Heart left ventricle (tissue), 13 donors: ENCODE data around the gene TSC22D4.

Experiments
- POLR2A ChIP-seq, 2 donors: fragments of 450-650 bp; IDR thresholded peaks; one replicate each; pipeline ENCODE4 v1.6.1; 2017; ENCODE audit warnings: antibody characterized with exemption in 2 of 2, mild to moderate bottlenecking in 2 of 2, moderate library complexity in 2 of 2
- TF ChIP-seq, protein P1 (sequence below), 12 donors: fragments of 200-600 bp; sonication (generic) in 4 of 12; IDR thresholded peaks; one replicate each; pipeline versions ENCODE4 v1.5.0 to v1.8.0; 2018 to 2022; ENCODE audit warnings: antibody characterized with exemption in 12 of 12, mild to moderate bottlenecking in 5 of 12
- donor health status: ischemic (EF 13 %, LVEDD 7.1; RV severe dilation, severe dysfunction).
- donor health status: DM: no; HTN: yes; CAD: no.
- donor health status: DM: no; HTN: no; CAD: no.
- donor health status: ischemic (EF 25% LVEDD 6.9; RV normal size, moderate dysfunction).
- donor health status: ischemic (EF 25% LVEDD 5.7; RV mildly dilated, moderate dysfunction).
- donor health status: ischemic (EF 35%, LVEDD 5.7; RV mildly dilated, moderate dysfunction).
- donor health status: nonischemic (EF 11% LVEDD 7.7; RV severe dilation, severe dysfunction).
- donor health status: DM: yes; HTN: yes; CAD: no.
- donor health status: PGD.
- donor health status: ischemic (EF 29% LVEDD 5.4; RV normal size, mild dysfunction).
- donor health status: nonischemic (EF 23%, LVEDD 6.1; RV moderate dilation, normal function).

DNA sequence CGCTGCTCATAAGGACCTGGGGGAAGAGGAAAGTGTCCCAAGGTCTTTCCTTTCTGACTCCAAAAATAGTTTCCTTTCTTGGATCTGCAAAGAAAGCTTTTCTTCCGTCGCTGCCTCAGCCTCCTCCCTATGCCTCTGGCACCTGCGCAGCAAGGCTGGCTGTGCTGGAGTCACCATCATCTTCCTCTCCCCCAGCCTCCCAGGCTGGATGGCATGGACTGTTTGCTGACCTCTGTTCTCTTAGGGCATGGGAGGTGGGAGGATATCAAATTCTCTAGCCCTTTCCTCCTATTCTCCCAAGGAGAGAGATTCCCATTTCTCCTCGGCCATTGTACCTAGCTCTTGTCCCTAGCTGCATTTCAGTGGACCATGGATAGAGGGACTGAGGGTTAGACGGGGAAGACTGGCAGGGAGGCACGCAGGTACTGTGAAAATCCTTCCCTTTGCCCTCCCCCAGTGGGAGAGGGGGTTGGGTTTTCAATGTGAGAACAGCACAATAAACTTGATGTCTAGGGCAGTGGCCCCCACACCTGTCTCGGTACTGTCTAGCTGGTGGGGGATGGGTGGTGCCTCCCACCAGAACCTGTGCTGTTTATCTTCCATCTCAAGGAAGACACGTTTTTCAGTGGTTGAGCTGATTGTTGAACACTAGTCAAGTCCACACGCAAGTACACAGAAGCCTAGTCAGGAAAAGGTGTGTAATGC, 45.3 kb downstream of the TSC22D4 start:
- TF ChIP-seq, protein P1, sequence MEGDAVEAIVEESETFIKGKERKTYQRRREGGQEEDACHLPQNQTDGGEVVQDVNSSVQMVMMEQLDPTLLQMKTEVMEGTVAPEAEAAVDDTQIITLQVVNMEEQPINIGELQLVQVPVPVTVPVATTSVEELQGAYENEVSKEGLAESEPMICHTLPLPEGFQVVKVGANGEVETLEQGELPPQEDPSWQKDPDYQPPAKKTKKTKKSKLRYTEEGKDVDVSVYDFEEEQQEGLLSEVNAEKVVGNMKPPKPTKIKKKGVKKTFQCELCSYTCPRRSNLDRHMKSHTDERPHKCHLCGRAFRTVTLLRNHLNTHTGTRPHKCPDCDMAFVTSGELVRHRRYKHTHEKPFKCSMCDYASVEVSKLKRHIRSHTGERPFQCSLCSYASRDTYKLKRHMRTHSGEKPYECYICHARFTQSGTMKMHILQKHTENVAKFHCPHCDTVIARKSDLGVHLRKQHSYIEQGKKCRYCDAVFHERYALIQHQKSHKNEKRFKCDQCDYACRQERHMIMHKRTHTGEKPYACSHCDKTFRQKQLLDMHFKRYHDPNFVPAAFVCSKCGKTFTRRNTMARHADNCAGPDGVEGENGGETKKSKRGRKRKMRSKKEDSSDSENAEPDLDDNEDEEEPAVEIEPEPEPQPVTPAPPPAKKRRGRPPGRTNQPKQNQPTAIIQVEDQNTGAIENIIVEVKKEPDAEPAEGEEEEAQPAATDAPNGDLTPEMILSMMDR (IDR thresholded peaks at IDR 0.05) = no peak
- TF ChIP-seq POLR2A (IDR thresholded peaks at IDR 0.05) = no peak
